MG63 (cell line): ENCODE results near the gene PRR12. TPM values are rescaled to one million over a fixed set of nuclear protein-coding genes. Genes with fewer than 3 reads are reported as not detected.

Experiments
- DNase-seq: peaks from one replicate; pipeline ENCODE4 v3.0.0-alpha.2; 2020
- H3K27me3 ChIP-seq: fragments of 250-450 bp; sonication (Bioruptor Pico); 2 replicates; pipeline ENCODE4 v1.5.1; 2020; ENCODE audit warnings: mild to moderate bottlenecking, moderate library complexity
- H3K36me3 ChIP-seq: fragments of 250-450 bp; sonication (Bioruptor Pico); 2 replicates; pipeline ENCODE4 v1.5.1; 2020; ENCODE audit warnings: mild to moderate bottlenecking, moderate library complexity
- H3K4me3 ChIP-seq: fragments of 250-450 bp; sonication (Bioruptor Pico); 2 replicates; pipeline ENCODE4 v1.5.1; 2020; ENCODE audit warnings: mild to moderate bottlenecking, moderate library complexity
- H3K9me3 ChIP-seq: fragments of 250-450 bp; sonication (Bioruptor Pico); 2 replicates; pipeline ENCODE4 v1.5.1; 2020; ENCODE audit warnings: mild to moderate bottlenecking, moderate library complexity
- total RNA-seq: library from RNA; depleted of rRNA; stranded (reverse); fragments of >200 nt; shearing (Covaris generic); gene quantifications from 2 replicates; pipeline ENCODE4 v1.2.3, GENCODE V29; 2014; ENCODE audit warnings: low replicate concordance; rRNA removed

PRR12 gene
- total RNA-seq, result 1.2 and 1.8 TPM in 2 replicates

DNA sequence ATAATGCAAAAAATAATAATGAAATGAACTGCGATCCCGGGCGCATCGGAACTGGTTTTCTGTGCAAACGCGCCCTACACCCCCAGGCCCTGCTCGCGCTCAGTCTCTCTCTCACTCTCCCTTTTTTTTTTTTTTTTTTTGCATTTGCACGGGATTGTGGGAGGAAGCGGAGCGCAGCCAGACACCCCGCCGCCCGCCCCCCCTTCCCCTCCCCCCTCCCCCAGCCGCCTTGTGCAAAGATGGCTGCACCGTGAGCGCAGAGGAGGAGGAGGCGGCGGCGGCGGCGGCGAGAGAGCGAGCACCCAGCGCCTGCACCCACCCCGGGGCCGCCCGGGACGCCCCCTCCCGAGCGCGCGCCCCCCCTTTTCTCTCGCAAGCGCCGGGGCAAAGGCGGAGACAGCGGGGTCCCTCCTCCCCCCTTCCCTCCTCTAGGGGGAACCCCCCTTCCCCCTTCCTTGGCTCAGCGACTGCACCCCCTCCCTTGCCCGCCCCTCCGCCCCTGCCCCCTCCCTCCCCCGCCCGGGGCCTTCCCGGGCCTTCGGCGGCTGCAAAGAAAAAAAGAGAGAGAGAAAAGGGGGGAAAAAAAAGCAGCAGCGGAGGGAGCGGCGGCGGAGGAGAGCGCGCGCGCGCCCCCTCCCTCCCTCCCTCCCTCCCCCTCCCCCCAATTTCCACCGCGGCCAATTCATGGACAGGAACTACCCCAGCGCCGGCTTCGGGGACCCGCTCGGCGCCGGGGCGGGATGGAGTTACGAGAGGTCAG lies at the start of gene PRR12:
Gene PRR12 (plus strand): TSS at position 212 of the 760 bp plus-strand sequence. CDS start 473 bp downstream, at position 685.
- H3K27me3 ChIP-seq, result no peaks in the 10 kb centered on the region
- DNase-seq, result peak; percentile 81
- H3K4me3 ChIP-seq, result peak within 1 kb of the TSS; percentile 88
- peaks cover 35% of the 10 kb centered on the region for H3K36me3 ChIP-seq
- no peaks in the 10 kb centered on the region for H3K9me3 ChIP-seq

DNA sequence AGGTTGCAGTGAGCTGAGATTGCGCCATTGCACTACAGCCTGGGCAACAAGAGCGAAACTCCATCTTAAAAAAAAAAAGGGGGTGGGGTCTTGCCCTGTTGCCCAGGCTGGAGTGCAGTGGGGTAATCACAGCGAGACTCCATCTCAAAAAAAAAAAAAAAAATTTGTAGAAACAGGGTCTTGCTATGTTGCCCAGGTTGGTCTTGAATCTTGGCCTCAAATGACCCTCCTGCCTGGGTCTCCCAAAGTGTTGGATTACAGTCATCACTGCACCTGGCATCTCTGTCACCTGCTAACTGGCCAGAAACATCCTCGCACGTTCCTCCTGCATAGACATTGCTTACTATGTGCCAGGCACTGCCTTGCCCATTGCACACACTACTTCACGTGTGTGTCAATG lies 49.1 kb upstream of the PRR12 start:
- H3K36me3 ChIP-seq, result peaks cover 36% of the 10 kb centered on the region
- no peak overlapping the region for H3K4me3 ChIP-seq
- no peak for DNase-seq
- no peaks in the 10 kb centered on the region for H3K27me3 ChIP-seq
- no peaks in the 10 kb centered on the region for H3K9me3 ChIP-seq

GRCh38 chr19:49542446-49542845 lies 48.5 kb upstream of the PRR12 start:
- Histone ChIP-seq H3K36me3 (peaks cover 34% of the 10 kb centered on the region), H3K27me3 (no peaks in the 10 kb centered on the region), H3K4me3 (no peak overlapping the region), H3K9me3 (no peaks in the 10 kb centered on the region)
- DNase-seq, result no peak

- no peaks in the 10 kb centered on the region for H3K9me3 ChIP-seq
- DNase-seq, result no peak
- peaks cover 34% of the 10 kb centered on the region for H3K36me3 ChIP-seq
- no peaks in the 10 kb centered on the region for H3K27me3 ChIP-seq
- no peak overlapping the region for H3K4me3 ChIP-seq
These were observed 48.0 kb upstream of the PRR12 start for GRCh38 chr19:49543032-49543431.

DNA sequence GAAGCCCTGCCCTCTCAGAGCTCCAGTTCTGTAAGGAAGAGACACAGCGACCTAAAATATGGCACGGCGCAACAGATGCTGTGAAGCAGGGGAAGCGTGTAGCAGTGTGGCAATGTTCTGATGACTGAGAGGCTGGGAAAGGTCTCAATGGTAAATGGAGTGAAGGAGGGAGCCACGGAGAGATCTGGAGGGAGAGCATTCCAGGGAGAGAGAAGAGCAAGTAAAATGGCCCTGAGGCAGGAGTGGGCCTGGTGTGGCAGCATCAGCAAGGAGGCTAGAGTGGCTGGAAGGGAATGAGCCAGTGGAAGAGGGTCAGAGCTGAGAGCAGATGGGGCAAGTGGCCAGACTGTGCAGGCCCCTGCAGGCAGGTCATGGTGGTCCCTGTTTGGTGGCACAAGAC lies 46.8 kb upstream of the PRR12 start:
- peaks cover 27% of the 10 kb centered on the region for H3K36me3 ChIP-seq
- no peaks in the 10 kb centered on the region for H3K9me3 ChIP-seq
- no peak for DNase-seq
- no peaks in the 10 kb centered on the region for H3K27me3 ChIP-seq
- no peak overlapping the region for H3K4me3 ChIP-seq

DNA sequence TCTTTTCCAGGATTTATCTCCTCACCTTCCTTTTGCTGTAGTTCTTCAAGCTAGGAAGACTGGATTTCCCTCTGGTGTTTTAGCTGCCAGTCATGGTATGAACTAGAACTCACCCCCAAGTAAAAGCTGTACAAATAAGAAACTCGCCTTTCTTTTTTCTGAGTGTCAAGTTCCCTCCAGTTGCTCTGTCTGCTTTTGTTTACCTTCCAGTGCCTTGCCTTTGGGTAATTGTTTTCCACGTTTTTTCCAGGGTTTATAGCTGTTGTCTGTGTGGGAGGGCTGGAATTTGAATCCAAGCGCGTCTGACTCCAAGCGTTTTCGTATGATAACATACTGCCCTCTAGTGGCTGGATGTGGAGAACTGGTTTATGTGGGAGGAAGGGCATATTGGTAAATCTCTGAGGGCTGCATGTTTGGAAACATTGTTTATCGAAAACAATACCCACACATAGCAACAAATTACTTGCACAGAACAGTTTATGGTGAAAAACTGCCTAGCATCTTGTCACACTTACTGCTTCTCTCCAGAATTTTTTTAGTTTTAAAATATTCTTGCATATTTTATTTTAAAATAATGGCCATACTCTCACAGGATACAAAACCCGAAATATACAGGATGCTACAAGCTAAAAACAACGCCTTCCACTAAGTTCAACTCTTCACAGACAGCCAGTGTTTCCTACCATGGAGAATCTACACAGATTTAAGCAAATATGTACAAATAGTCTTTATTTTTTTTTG lies 44.0 kb upstream of the PRR12 start:
- Histone ChIP-seq H3K9me3 (no peaks in the 10 kb centered on the region), H3K36me3 (peaks cover 24% of the 10 kb centered on the region), H3K27me3 (no peaks in the 10 kb centered on the region), H3K4me3 (no peak overlapping the region)
- peak; percentile 67 for DNase-seq

DNA sequence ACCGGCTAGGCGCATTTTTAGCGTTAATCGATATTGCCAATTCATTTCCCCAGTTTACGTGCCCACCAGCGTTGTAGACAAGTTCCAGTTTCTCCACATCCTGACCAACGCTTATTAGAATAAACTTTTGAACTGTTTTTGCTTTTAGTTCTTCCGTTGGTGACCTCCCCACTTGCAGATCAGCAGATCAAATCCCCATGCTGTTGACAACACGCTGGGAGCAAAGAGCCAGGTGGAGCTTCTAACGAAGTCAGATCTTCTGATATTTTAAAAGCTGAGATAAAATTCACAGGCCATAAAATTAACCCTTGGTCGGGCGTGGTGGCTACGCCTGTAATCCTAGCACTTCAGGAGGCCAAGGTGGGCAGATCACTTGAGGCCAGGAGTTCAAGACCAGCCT lies 41.9 kb upstream of the PRR12 start:
- Histone ChIP-seq H3K27me3 (no peaks in the 10 kb centered on the region), H3K9me3 (no peaks in the 10 kb centered on the region), H3K4me3 (no peak overlapping the region), H3K36me3 (peaks cover 29% of the 10 kb centered on the region)
- DNase-seq, result no peak

- H3K36me3 ChIP-seq, result peaks cover 44% of the 10 kb centered on the region
- DNase-seq, result no peak
- no peak overlapping the region for H3K4me3 ChIP-seq
- H3K9me3 ChIP-seq, result no peaks in the 10 kb centered on the region
- no peaks in the 10 kb centered on the region for H3K27me3 ChIP-seq
These were observed 39.5 kb upstream of the PRR12 start for GRCh38 chr19:49551531-49551930.

DNA sequence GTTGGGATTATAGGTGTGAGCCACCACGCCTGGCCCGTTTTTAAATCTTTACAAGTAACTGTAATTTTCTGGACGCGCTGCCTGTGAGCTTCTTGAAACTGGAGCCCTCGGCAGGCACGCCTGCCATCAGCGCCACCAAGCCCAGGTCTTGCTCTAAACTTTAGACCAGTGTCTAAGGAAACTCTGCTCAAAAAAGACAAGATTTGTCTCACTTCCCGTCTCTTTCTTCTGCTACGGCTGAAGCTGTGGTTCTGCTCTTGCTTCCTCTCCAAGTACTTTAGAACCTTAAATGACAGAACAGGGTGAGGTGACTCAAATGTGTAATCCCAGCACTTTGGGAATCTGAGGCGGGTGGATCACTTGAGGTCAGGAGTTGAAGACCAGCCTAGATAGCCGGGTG lies 38.2 kb upstream of the PRR12 start:
- H3K9me3 ChIP-seq, result no peaks in the 10 kb centered on the region
- H3K36me3 ChIP-seq, result peaks cover 57% of the 10 kb centered on the region
- no peak overlapping the region for H3K4me3 ChIP-seq
- no peaks in the 10 kb centered on the region for H3K27me3 ChIP-seq
- DNase-seq, result no peak

DNA sequence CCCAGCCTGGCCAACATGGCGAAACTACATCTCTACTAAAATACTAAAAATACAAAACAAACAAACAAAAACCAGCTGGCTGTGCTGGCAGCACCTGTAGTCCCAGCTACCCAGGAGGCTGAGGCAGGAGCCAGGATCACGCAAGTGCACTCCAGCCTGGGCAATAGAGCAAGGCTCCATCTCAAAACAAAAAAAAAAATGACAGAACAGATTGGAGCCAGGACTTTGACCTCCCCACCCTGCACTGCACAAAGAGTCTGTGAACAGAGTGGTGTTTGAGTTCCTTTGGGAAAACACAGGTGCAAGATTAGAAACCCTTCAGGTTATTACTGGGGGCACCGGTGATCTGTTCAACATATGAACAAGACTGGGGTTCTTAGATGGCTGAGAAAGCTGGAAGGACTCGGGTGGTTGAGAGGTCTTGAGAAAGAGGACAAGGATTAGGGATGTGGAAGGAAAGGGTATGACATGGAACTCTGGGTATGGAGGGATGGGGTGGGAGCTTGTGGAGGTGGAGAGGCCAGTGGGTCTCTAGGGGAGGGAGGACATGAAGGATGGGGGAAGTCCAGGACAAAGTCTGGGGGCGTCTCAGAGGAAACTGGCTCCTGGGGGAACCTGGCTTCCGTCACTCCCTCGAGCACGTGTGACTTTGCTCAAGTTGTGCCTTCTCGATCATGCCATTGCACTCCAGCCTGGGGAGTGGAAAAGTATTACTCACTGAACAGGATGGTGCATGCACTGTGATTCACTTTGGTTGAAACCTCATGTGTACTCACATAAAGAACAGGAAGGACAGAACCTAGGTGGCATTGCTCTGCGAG lies 37.3 kb upstream of the PRR12 start:
- Histone ChIP-seq H3K9me3 (no peaks in the 10 kb centered on the region), H3K36me3 (peaks cover 63% of the 10 kb centered on the region), H3K27me3 (no peaks in the 10 kb centered on the region), H3K4me3 (no peak overlapping the region)
- no peak for DNase-seq

GRCh38 chr19:49554701-49555181 lies 36.2 kb upstream of the PRR12 start:
- no peak for DNase-seq
- H3K27me3 ChIP-seq, result no peaks in the 10 kb centered on the region
- H3K9me3 ChIP-seq, result no peaks in the 10 kb centered on the region
- H3K36me3 ChIP-seq, result peaks cover 67% of the 10 kb centered on the region
- no peak overlapping the region for H3K4me3 ChIP-seq

GRCh38 chr19:49555600-49556411 lies 35.2 kb upstream of the PRR12 start:
- Histone ChIP-seq H3K4me3 (no peak overlapping the region), H3K36me3 (peaks cover 59% of the 10 kb centered on the region), H3K27me3 (no peaks in the 10 kb centered on the region), H3K9me3 (no peaks in the 10 kb centered on the region)
- DNase-seq, result peak; percentile 30

- H3K4me3 ChIP-seq, result no peak overlapping the region
- H3K27me3 ChIP-seq, result no peaks in the 10 kb centered on the region
- no peak for DNase-seq
- peaks cover 52% of the 10 kb centered on the region for H3K36me3 ChIP-seq
- no peaks in the 10 kb centered on the region for H3K9me3 ChIP-seq
These were observed 34.3 kb upstream of the PRR12 start for GRCh38 chr19:49556412-49557398.

DNA sequence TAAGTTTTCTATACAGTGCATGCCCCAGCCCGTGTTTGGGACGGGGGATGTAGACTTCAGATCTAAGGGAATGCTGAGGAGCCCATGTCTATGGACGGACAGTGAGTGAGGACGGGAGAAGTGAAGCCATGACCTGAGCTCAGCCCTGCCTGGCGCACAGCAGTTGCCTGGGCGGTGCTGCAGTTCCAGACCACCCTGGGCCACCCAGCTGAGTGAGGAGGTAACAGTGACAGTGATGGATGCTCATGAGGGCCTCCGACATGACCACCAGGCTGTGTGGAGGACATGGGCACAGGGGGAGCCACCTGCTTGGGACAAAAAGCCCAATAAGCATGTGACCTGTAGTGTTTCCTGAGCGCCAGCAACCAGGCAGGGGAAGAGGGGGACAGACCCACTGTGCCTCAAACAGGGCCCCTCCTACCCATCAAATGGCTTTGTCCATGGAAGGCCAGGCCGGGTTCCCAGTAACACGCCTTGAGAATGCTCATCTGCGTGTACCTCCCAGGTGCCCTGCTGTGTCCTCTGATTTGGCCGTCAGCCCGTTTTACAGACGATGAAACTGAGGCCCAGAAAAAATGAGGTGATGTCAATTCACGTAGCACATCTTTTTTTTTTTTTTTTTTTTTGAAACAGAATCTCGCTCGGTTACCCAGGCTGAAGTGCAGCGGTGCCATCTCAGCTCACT lies 33.2 kb upstream of the PRR12 start:
- no peaks in the 10 kb centered on the region for H3K9me3 ChIP-seq
- DNase-seq, result no peak
- H3K36me3 ChIP-seq, result peaks cover 49% of the 10 kb centered on the region
- H3K27me3 ChIP-seq, result no peaks in the 10 kb centered on the region
- H3K4me3 ChIP-seq, result no peak overlapping the region

GRCh38 chr19:49558591-49558990 lies 32.4 kb upstream of the PRR12 start:
- Histone ChIP-seq H3K36me3 (peaks cover 46% of the 10 kb centered on the region), H3K4me3 (no peak overlapping the region), H3K9me3 (no peaks in the 10 kb centered on the region), H3K27me3 (no peaks in the 10 kb centered on the region)
- no peak for DNase-seq
